H1 (cell line): ENCODE results near the gene BSND. TPM values are rescaled to one million over a fixed set of nuclear protein-coding genes. Genes with fewer than 3 reads are reported as not detected.

Source experiments
- CTBP2 ChIP-seq: IDR thresholded peaks from 2 replicates; pipeline ENCODE4 v1.7.0; 2011; ENCODE audit warnings: borderline replicate concordance, mild to moderate bottlenecking, moderate library complexity, mixed read lengths, low read length; ENCODE audit not compliant: insufficient read depth, insufficient read length
- NRF1 ChIP-seq: IDR thresholded peaks from 2 replicates; pipeline ENCODE4 v1.6.1; 2011; ENCODE audit warnings: mild to moderate bottlenecking, low read depth, low read length, improper control_type of control experiment
- POLR2AphosphoS5 ChIP-seq: IDR thresholded peaks from 2 replicates; pipeline ENCODE4 v1.6.1; 2011; ENCODE audit warnings: low read depth, low read length
- RFX5 ChIP-seq: IDR thresholded peaks from 2 replicates; pipeline ENCODE4 v1.6.1; 2011; ENCODE audit warnings: low read depth, low read length, improper control_type of control experiment, borderline replicate concordance
- polyA plus RNA-seq, 7 experiments: library from polyadenylated mRNA; depleted of rRNA in 3 of 7; stranded (reverse) in 5 of 7; unstranded in 2 of 7; fragments of >200 nt in 5 of 7; fragments of 200-250 nt in 2 of 7; gene quantifications; 1 replicate in 5 of 7; 2 replicates in 1 of 7; 4 replicates in 1 of 7; pipeline versions ENCODE4 v1.2.1 to v1.2.3, GENCODE V29; 2011 to 2013; ENCODE audit warnings: missing spikeins in 2 of 7, mixed read lengths in 2 of 7
- total RNA-seq: library from RNA; stranded (reverse); fragmentation: NEBNext Ultra II Directional; extraction: Animal tissue kit (Norgen Biotek cat#: 25700); gene quantifications from 2 replicates; pipeline ENCODE4 v1.2.1, GENCODE V29; 2021

BSND gene
- total and polyA plus RNA-seq, 2 of the 8 experiments (the other 6 are each of a cell fraction or from before 2014, with no cell fraction given) = 0.43 to 0.68 TPM

GRCh38 chr1:55050283-55050682, 51.5 kb downstream of the BSND start (continued):
- TF ChIP-seq CTBP2 = no peak
- no peak for TF ChIP-seq NRF1
- no peak for TF ChIP-seq RFX5
- no peak for TF ChIP-seq POLR2AphosphoS5
- TF ChIP-seq, all 59 proteins: peak for 0
